ENCODE measurements around the gene RNF213. TPM values are rescaled to one million over a fixed set of nuclear protein-coding genes. Genes with fewer than 3 reads are reported as not detected.

The RNF213 gene
- polyA plus RNA-seq, 1 of the 3 experiments (the other 2 are of a cell fraction) = 57.5 TPM

GRCh38 chr17:80284631-80285030 lies 24.0 kb downstream of the RNF213 start:
- ChIA-PET POLR2A (no interaction called here), CTCF (interaction anchor here (0.6 to 1.5 kb wide), 8 partner anchors 14 to 543 kb away, joined by 3 to 4 read pairs (median 3); partner anchors contain the start of gene GAA)
- H3K36me3 ChIP-seq (replicated peaks in 1 of 2; ENCODE audit: control insufficient read depth in 1 of 2, insufficient read depth in 2 of 2, low read length in 1 of 2) = peaks cover 17 to 26% of the 10 kb centered on the region in 2 experiments

DNA sequence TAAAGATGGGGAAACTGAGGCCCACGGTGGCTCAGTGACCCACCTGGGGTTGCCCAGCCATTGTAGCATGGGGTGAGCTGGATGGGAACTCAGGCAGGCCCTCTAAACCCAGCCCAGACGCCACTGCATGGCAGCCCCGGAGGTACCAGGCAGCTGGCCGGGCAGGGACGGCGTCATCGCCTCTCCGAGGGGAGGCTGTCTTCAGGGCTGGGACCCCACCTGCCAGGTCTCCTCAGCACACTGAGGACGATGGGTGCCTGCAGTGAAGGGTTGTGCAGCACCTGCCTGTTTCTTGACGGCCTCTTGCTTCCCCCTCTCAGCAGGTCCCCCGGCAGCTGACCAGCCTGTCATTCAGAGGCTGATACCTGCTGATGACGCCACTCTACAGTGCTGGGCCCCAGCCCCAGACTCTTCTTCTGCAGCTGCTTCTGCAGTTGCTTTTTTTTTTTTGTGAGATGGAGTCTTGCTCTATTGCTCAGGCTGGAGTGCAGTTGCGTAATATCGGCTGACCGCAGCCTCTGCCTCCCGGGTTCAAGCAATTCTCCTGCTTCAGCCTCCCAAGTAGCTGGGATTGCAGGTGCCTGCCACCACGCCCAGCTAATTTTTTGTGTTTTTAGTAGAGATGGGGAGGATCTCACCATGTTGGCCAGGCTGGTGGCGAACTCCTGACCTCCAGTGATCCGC lies 24.7 kb downstream of the RNF213 start:
- POLR2A ChIA-PET = no interaction called here

More at GRCh38 chr17:80284631-80285030, 24.0 kb downstream of the RNF213 start:
- Histone ChIP-seq H4K20me1 (ENCODE audit: insufficient read depth) (peaks cover 8% of the 10 kb centered on the region; the same call in 1 of the 2 replicates), H3K9me2 (no peaks in the 10 kb centered on the region), H3F3A (replicated peaks; ENCODE audit: insufficient read depth) (no peaks in the 10 kb centered on the region), H3K9me3 (no peaks in the 10 kb centered on the region), H3K27ac (ENCODE audit: low read depth in 2 of 2, low read length in 1 of 2) (no peak overlapping the region), H3K27me3 (ENCODE audit: insufficient read depth) (no peaks in the 10 kb centered on the region), H2AFZ (ENCODE audit: low read depth) (no peak overlapping the region), H3K4me3 (ENCODE audit: low read depth in 2 of 2, low read length in 1 of 2) (no peak overlapping the region), H3K9ac (no peak overlapping the region), H3K4me2 (no peak overlapping the region), H3K4me1 (ENCODE audit: control insufficient read depth in 1 of 2, insufficient read depth in 2 of 2, low read depth in 1 of 2, low read length in 1 of 2) (peaks cover 0 to 7% of the 10 kb centered on the region in 2 experiments; a peak in 1 of 4 replicates), H3K79me2 (ENCODE audit: insufficient read depth) (peaks cover 21% of the 10 kb centered on the region; the same call in 1 of the 2 replicates)
- TF ChIP-seq, protein P1, sequence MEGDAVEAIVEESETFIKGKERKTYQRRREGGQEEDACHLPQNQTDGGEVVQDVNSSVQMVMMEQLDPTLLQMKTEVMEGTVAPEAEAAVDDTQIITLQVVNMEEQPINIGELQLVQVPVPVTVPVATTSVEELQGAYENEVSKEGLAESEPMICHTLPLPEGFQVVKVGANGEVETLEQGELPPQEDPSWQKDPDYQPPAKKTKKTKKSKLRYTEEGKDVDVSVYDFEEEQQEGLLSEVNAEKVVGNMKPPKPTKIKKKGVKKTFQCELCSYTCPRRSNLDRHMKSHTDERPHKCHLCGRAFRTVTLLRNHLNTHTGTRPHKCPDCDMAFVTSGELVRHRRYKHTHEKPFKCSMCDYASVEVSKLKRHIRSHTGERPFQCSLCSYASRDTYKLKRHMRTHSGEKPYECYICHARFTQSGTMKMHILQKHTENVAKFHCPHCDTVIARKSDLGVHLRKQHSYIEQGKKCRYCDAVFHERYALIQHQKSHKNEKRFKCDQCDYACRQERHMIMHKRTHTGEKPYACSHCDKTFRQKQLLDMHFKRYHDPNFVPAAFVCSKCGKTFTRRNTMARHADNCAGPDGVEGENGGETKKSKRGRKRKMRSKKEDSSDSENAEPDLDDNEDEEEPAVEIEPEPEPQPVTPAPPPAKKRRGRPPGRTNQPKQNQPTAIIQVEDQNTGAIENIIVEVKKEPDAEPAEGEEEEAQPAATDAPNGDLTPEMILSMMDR (IDR thresholded peaks at IDR 0.05) = peak; percentile 28
- no peak for TF ChIP-seq JUND (IDR thresholded peaks at IDR 0.05)
- 92% methylated on average over 9 of the region's 11 CpGs for WGBS (ENCODE audit: low lambda C conversion rate)
- peak; percentile 52 for DNase-seq

More for the DNA sequence above, 24.7 kb downstream of the RNF213 start:
- H3K9me2 ChIP-seq = no peaks in the 10 kb centered on the region
- no peak overlapping the region for H2AFZ ChIP-seq (ENCODE audit: low read depth)
- TF ChIP-seq ELF1 (IDR thresholded peaks at IDR 0.05) = no peak
- TF ChIP-seq TEAD4 (IDR thresholded peaks at IDR 0.05; ENCODE audit: borderline replicate concordance, insufficient read depth) = no peak
- no peak for TF ChIP-seq CHD2 (IDR thresholded peaks at IDR 0.05; ENCODE audit: low read length, partially characterized antibody)
- no peak for TF ChIP-seq IRF3 (IDR thresholded peaks at IDR 0.05; ENCODE audit: low read depth, low read length)
- TF ChIP-seq SMC3 (IDR thresholded peaks at IDR 0.05; ENCODE audit: low read depth, low read length) = no peak
- TF ChIP-seq RXRA (IDR thresholded peaks at IDR 0.05; ENCODE audit: borderline replicate concordance, low read depth) = no peak
- TF ChIP-seq TAF1 (IDR thresholded peaks at IDR 0.05; ENCODE audit: borderline replicate concordance, low read depth, low read length) = no peak
- no peak for TF ChIP-seq SIN3A (IDR thresholded peaks at IDR 0.05; ENCODE audit: borderline replicate concordance, low read depth, low read length)
- TF ChIP-seq FOXM1 (IDR thresholded peaks at IDR 0.05; ENCODE audit: low read depth) = no peak
- TF ChIP-seq, protein P2, sequence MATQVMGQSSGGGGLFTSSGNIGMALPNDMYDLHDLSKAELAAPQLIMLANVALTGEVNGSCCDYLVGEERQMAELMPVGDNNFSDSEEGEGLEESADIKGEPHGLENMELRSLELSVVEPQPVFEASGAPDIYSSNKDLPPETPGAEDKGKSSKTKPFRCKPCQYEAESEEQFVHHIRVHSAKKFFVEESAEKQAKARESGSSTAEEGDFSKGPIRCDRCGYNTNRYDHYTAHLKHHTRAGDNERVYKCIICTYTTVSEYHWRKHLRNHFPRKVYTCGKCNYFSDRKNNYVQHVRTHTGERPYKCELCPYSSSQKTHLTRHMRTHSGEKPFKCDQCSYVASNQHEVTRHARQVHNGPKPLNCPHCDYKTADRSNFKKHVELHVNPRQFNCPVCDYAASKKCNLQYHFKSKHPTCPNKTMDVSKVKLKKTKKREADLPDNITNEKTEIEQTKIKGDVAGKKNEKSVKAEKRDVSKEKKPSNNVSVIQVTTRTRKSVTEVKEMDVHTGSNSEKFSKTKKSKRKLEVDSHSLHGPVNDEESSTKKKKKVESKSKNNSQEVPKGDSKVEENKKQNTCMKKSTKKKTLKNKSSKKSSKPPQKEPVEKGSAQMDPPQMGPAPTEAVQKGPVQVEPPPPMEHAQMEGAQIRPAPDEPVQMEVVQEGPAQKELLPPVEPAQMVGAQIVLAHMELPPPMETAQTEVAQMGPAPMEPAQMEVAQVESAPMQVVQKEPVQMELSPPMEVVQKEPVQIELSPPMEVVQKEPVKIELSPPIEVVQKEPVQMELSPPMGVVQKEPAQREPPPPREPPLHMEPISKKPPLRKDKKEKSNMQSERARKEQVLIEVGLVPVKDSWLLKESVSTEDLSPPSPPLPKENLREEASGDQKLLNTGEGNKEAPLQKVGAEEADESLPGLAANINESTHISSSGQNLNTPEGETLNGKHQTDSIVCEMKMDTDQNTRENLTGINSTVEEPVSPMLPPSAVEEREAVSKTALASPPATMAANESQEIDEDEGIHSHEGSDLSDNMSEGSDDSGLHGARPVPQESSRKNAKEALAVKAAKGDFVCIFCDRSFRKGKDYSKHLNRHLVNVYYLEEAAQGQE (IDR thresholded peaks at IDR 0.05; ENCODE audit: low read depth, low read length) = no peak
- no peak for TF ChIP-seq RCOR1 (IDR thresholded peaks at IDR 0.05; ENCODE audit: low read length)
- no peak for TF ChIP-seq FOXJ3 (CRISPR knock-in tag; IDR thresholded peaks at IDR 0.05)
- TF ChIP-seq JUND (IDR thresholded peaks at IDR 0.05) = no peak
- no peak for TF ChIP-seq FOSL2 (IDR thresholded peaks at IDR 0.05; ENCODE audit: borderline replicate concordance, low read depth)
- TF ChIP-seq NRF1 (IDR thresholded peaks at IDR 0.05; ENCODE audit: low read depth, low read length) = no peak
- no peak for TF ChIP-seq MEF2A (IDR thresholded peaks at IDR 0.05; ENCODE audit: borderline replicate concordance, low read depth)
- TF ChIP-seq MXI1 (IDR thresholded peaks at IDR 0.05; ENCODE audit: low read depth, low read length) = no peak
- no peak for TF ChIP-seq NFIC (IDR thresholded peaks at IDR 0.05; ENCODE audit: borderline replicate concordance)
- no peak overlapping the region for H3K4me2 ChIP-seq
- H3K27ac ChIP-seq (ENCODE audit: low read depth in 2 of 2, low read length in 1 of 2) = no peak overlapping the region
- peaks cover 15% of the 10 kb centered on the region; the same call in 1 of the 2 replicates for H3K79me2 ChIP-seq (ENCODE audit: insufficient read depth)
- peaks cover 20 to 24% of the 10 kb centered on the region in 2 experiments for H3K36me3 ChIP-seq (replicated peaks in 1 of 2; ENCODE audit: control insufficient read depth in 1 of 2, insufficient read depth in 2 of 2, low read length in 1 of 2)
- no peaks in the 10 kb centered on the region for H3K9me3 ChIP-seq
- H3F3A ChIP-seq (replicated peaks; ENCODE audit: insufficient read depth) = no peaks in the 10 kb centered on the region
- DNase-seq = peak; percentile 23
- no peak overlapping the region for H3K9ac ChIP-seq
- no peak overlapping the region for H3K4me3 ChIP-seq (ENCODE audit: low read depth in 2 of 2, low read length in 1 of 2)
- WGBS (ENCODE audit: low lambda C conversion rate) = 94% methylated on average over 13 of the region's 19 CpGs
- H4K20me1 ChIP-seq (ENCODE audit: insufficient read depth) = peaks cover under 1% of the 10 kb centered on the region; the same call in 1 of the 2 replicates
- peaks cover 0 to 4% of the 10 kb centered on the region in 2 experiments; a peak in 1 of 4 replicates for H3K4me1 ChIP-seq (ENCODE audit: control insufficient read depth in 1 of 2, insufficient read depth in 2 of 2, low read depth in 1 of 2, low read length in 1 of 2)
- CTCF ChIA-PET = interaction anchor here (0.6 to 1.5 kb wide), 4 partner anchors 17 to 203 kb away, joined by 3 to 4 read pairs (median 3); partner anchors contain the start of gene GAA
- H3K27me3 ChIP-seq (ENCODE audit: insufficient read depth) = no peaks in the 10 kb centered on the region

Data from SK-N-SH (cell line).